ENCODE results near the gene PLPPR1.

Gene PLPPR1

DNA sequence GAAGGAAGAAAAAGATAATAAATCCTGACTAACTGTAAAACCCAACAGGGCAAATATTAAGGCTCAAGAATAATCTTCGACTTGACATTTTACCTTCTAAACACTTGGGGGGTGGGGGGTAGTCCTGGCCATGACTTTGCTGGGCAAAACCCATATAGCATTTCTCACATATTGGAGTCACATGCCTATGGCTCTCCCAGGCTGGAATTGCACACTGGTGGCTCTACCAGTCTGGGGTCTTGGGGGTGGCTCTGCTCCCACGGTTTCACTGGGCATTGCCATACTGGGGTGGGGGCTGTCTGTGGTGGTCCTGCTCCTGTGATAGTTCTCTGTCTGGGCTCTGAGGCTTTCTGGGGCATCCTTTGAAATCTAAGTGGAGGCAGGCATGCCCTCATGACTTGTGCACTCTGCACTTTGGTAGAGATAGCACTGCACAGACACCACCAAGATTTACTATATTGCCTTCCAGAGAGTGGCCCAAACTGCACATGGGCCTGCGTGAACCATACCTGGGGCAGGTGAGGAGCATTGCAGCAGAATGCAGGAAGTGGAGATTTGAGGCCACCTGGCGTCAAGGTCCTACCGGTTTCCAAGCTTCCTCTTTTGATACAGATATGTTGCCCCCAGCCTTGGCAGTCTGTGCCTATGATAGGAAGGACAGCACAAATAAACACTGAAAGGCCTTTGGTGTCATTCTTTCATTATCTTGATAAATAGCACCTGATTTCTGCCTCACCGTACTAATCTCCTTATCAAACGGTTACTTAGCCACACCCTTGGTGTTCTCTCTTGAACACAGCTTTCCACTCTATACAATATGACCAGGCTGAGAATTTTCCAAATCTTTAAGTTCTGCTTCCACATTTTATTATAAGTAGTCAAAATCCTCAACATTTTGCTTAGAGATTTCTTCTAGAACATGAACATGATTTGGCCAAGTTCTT lies 326.5 kb downstream of the PLPPR1 start:
- no peak for DNase-seq

DNA sequence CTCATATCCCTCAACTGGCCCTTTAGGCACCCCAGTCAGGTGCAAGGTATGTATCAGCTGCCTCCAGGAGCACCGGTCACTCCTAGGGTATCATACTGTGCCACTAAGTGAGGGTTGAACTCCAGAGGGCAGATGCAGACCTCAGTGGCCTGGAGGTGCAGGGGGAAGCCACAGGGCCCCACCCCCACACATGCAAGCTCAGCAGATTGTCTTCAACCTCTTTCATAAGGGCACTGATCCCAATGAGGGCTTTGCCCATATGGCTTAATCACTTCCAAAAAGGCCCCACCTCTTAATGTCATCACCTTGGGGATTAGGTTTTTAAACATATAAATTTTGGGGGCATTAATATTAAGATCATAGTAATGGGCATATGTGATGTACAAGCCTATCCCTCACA lies 328.1 kb downstream of the PLPPR1 start:
- DNase-seq: no peak

DNA sequence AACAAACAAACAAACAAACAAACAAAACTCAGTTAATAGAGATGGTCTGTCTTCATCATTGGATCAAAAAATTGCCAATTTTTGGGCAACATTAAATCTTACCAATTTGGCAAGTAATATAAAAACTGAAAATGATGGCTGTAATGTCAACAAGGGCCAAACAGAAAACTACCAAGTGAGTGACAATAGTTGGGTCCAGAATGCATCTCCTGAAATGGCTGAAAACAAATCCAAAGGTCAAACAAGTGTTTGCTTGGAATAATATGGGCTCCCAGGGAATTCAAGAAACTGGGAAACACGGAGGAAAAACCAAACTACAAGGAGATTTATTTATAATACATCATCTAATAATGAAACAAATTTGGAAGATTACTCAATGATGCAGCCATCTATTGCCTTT lies 331.2 kb downstream of the PLPPR1 start:
- DNase-seq: no peak

DNA sequence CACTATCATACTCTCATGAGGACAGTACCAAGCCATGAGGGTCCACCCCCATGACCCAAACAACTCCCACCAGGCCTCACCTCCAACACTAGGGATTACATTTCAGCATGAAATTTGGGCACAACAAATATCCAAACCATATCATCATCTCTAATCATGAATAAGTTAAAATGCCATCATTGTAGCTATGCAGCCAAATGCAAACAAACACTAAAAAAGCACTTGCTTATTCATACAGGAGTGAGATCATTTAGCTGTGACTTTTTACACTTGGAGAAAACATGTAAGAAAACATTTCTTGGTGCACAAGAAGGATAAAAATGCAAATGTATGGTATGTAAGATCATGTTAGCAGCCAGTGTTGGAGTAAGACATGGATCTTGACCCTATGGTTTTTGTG lies 332.1 kb downstream of the PLPPR1 start:
- no peak for DNase-seq

DNA sequence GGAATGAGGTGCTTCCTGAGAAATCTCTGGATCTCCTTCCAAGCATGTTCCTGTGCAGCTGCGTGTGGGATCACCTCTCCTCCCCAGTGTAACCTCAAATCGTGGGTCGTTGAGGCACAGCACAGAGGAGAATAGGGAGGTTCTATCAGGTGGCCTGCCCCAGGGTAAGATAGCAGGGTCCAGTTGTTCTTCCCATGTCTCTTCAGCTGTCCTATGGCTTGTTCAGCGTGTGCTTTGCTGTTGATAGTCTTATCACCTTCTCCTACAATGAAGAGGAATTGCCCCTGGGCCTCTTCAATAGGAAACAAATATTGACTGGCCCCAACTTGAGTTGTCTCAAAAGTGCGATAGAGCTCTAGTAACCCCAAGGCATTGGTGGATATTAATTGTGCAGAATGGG lies 333.9 kb downstream of the PLPPR1 start:
- no peak for DNase-seq

DNA sequence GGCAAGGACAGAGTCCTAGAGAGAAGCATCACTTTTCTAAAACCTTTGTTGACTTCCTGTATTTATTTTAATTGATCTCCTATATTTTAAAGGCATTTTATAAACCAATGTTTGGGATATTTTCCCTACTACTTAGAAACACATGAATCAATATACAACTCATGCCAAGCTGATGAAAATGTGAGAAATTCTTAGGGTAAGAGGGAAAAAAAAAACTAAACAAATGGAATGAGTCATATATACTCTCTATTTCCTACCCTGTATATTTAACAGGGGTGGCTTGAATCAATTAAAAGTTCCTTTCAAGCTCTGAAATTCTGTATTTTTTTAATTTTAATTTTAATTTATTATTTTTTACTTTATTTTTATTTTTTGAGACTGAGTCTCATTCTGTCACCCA lies 336.7 kb downstream of the PLPPR1 start:
- no peak for DNase-seq

DNA sequence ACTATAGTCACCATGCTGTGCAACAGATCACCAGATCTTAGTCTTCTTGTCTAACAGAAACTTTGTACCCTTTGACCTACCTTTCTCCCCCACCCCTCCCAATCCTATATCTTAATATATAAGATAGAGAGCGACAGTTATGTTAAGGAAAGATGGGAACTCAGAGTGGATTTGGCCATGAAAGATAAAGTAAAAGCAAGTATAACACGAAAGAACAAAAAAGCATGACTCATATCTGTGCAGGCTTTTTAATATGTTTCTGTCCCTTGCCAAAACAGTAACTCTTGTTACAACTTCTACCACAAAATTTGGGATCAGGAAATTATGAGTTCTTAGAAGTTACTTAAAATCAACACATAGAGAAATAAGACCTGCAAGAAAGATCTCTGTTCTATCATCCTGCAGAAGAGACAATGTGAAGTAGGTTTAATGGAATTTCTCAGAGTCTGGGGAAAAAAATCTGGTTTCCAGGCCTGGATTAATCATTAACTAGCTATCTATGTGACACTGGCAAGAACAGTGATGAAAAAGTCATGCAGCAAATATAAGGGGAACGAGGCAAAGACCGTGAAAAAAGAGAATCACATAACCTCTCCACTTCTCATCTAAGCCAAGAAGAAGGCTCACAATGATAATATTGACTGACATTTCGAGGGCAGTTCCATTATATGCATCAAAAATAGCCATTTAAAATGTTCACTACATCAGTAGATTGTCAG lies 337.7 kb downstream of the PLPPR1 start:
- DNase-seq: no peak

DNA sequence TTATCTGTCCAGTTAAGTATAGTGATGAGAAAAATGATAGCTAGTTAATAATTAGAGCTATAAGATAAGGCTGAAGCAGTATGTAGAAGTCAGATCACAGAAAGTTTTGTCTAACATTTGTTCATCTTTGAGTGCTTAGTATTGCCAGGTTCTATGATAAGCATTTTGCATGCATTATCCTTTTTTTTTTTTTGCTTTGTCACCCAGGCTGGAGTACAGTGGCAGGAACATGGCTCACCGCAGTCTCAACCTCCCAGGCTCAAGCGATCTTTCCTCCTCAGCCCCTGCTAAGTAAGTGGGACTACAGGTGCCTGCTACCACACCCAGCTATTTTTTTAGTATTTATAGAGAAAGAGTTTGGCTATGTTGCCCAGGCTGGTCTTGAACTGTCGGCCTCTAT lies 338.8 kb downstream of the PLPPR1 start:
- no peak for DNase-seq

DNA sequence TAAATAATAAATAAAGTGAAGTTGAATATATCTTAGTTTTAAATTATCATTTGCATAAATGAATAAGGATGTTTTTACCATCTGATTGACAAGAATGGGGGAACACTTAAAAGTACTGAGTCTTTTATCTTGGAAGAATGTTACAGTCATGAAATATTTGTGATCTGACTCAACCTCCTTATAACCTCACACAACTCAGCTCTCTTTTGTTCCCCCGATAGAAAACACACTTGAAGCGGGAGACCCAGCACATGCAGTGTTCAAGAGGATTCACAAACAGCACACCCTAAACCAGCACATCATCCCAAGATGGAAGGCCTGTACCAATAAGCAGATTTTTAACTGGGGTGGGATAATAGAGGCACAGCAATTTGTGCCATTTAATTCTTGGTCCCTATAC lies 340.8 kb downstream of the PLPPR1 start:
- DNase-seq: no peak

DNA sequence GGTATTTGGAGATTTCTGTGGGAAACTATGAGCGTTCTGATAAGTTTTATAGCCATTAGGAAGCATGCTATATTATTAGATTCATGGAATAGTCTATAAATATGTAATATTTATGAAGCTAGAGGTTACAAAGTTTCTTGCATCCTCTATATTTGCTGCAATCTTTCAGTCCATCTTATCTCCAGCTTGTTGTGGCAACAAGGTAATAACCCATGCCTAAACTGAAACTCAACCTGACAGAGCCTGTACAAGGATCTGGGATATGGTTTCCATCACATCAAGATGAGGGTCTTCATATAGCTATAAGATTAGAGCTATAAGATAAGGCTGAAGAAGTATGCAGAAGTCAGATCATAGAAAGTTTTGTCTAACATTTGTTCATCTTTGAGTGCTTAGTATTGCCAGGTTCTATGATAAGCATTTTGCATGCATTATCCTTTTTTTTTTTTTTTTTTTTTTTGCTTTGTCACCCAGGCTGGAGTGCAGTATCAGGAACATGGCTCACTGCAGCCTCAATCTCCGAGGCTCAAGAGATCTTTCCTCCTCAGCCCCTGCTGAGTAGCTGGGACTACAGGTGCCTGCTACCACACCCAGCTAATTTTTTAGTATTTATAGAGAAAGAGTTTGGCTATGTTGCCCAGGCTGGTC lies 341.5 kb downstream of the PLPPR1 start:
- no peak for DNase-seq

DNA sequence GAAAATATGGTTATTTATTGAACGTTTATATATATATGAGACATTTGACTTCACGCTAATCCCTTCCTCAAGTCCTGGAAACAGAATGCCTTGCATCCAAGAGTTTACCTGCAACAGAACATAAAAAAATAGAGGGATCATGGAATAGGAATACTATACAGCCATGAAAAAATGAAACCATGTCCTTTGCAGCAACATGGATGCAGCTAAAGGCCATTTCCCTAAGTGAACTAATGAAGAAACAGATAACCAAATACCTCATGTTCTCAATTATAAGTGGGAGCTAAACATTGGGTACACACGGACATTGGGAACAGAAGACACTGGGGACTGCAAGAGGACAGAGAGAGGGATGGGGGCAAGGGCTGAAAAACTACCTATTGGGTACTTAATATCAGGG lies 343.3 kb downstream of the PLPPR1 start:
- no peak for DNase-seq

DNA sequence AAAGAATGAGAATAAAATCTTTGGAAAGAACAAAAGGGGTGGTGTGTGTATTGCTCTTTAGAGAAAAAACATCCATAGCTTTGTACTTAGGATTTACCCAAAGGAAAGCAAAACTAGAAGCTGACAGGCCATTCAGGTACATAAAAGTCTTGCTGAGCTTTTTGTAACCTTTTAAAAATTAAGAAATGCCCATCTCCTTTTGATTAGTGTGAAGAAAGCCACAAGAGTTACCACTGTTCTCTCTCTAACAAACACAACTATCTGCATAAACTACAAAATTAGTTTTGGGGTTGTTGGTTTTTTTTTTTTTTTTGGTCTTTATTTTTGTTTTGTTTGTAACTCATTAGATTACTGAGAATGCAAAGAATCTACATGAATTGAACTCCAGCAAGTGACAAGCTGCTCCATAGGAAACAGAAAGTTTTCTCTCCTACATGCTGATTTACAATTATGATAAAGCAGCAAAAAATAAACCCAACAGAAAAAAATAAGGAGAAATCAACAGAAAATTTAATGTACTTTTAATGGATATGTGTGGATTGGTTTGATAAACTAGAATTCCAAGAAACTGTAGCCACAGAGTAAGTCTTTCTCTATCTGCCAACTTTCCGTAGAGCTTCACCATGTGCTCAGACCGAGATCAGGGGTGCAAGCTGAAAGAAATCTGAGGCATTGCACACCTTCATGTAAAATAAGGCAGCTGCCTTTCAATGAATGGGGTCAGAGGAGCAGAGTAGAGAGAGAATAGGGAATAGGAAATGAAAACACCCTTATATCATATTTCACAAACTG lies 344.0 kb downstream of the PLPPR1 start:
- no peak for DNase-seq

All from NCI-H748 treated with DMSO at 0.1 percent for 48 hours (cell line).